HG02610 (cell line): Measurements from ENCODE around the gene SRPK2.

Experiments used
- ATAC-seq: cut with Tn5 transposase; IDR thresholded peaks from one replicate; pipeline ENCODE4 v1.9.1; 2021; ENCODE audit warnings: mild to moderate bottlenecking, moderate library complexity; ENCODE audit not compliant: unreplicated experiment

SRPK2 gene

DNA sequence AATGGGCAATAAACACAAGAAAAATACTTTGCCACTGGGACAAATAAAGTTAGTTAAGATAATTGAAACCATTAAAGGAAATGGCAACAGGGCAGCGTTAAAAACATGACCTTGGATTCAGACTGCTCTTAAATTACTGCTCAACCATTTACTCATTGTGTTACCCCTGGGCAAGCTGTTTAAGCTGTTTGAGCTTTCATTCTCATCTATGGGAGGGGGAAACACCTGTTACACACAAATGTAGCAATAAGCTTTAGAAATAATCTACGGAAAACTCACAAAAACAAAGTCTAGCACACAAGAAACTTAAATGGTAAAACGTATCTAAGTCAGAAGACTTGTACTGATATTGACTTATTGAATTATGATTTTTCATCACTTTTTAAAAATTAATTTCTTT is 237.6 kb downstream of the SRPK2 start:
- no peak for ATAC-seq

GRCh38 chr7:105149827-105150226 is 238.9 kb downstream of the SRPK2 start:
- no peak for ATAC-seq

DNA sequence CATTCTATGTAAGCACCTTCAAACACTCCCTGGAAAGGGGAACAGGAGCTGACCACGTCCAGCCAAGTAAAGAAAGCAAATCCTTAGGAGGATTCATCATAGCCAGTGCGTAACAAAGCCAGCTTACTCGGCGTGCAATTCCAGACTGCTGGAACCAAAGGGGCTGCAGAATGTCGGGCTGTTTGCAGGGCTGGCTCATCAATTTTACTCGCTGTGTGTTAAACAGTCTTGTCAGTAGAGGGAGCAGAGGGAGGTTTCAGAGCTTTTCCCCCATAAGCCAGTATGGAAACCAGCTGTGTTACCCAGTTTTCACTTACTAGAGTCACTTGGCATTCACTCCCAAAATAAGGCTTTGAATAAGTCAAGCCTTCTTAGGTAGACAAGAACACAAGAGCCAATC is 247.7 kb downstream of the SRPK2 start:
- ATAC-seq, result no peak

- ATAC-seq, result no peak
Observed at GRCh38 chr7:105139381-105139780, 249.3 kb downstream of the SRPK2 start.

GRCh38 chr7:105137898-105138297 is 250.8 kb downstream of the SRPK2 start:
- ATAC-seq, result no peak

DNA sequence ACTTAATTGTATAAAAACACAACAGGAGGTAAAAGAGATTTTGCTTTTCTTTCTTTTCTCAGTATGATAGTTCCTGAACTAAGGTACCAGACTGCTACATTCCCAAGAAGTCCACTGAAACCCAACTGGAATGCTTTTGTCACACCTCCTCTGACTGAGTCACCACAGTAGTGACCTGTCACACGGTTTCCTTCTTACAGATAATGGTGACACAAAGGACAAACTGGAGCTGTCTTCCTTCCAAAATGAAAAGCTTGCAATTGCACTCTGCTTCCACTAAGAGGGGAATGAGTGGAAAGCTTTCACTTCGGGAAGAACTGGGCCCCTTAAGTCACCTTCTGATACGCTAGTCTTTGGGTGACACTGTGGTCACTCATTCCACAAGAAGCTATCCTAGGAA is 252.5 kb downstream of the SRPK2 start:
- no peak for ATAC-seq

DNA sequence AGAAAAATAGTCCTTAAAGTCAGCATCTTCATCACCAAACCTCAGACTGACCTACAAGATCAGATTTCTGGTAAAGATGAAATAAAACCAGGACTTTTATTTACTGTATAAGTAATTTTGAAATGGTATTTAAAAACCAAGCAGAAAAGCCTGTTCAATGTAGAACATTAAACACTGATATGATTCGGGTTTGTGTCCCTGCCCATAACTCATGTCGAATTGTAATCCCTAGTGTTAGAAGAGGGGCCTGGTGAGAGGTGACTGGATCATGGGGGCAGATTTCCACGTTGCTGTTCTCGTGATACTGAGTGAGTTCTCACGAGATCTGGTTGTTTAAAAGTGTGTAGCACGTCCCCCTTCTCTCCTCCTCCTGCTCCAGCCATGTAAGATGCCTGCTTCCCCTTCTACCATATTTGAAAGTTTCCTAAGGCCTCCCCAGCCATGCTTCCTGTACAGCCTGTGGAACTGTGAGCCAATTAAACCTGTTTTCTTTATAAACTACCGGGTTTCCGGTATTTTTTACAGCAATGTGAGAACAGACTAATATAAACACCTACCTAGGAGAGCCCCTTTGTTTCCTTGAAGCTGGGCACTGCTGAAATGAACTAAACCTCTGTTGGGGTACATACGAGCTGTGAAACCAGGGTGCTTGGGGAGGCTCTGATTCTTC is 254.6 kb downstream of the SRPK2 start:
- ATAC-seq, result no peak

GRCh38 chr7:105133358-105133757 is 255.4 kb downstream of the SRPK2 start:
- no peak for ATAC-seq

DNA sequence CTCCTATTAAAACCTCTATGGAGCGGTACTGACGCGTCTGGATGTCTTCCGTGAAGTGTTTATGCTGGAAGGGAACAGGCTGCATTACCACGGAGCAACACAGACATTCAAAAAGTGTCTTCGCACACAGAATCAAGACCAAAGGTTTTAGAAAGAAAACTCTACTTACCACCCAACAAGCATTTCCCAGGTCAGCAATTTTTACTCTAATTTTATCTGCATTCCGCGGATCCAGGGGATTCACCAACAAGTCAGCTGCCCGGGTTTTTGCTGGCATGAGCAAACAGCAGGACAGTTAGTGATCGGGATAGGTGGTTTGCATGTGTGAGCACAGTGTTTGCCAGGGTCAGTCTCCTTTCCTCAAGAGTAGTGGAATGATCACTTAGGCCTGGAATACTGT is 255.9 kb downstream of the SRPK2 start:
- ATAC-seq, result no peak

DNA sequence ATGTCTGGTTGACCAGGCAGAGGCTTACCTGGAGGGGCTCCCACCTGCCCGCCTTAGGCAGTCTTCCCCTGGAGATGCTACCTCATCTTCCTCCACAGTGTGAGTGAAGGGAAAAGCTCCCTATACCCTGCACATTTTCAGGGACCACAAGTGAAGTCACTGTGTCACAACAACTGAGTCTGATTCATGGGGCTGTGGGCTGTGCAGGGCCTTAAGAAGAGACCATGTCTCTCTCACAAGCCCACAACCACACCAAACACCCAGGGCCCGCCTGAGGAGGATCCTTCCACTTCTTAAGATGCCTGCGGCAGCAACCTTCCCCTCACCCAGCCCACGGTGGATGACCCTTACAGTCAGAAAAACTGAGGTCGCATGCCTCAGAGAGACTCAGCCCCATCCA is 256.4 kb downstream of the SRPK2 start:
- no peak for ATAC-seq

- no peak for ATAC-seq
Observed at GRCh38 chr7:105131890-105132289, 256.8 kb downstream of the SRPK2 start.

- ATAC-seq, result peak; percentile 86
Observed at GRCh38 chr7:105131033-105131656, 257.6 kb downstream of the SRPK2 start.

- no peak for ATAC-seq
Observed at GRCh38 chr7:105130580-105130979, 258.1 kb downstream of the SRPK2 start.

DNA sequence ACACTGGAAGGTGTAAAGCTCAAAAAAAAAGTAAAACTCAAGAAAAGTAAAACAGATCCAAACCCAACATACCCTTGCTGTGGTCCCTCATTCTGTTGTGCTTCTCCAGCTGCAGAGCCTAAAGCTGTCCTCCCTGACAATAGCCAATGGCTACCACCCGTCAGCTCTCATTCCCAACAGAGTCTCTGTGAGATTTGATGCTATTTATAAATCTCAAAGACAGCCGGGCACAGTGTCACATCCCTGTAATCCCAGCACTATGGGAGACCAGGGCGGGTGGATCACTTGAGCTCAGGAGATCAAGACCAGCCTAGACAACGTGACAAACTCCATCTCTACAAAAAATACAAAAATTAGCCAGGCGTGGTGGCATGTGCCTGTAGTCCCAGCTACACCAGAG is 258.7 kb downstream of the SRPK2 start:
- ATAC-seq, result no peak

- no peak for ATAC-seq
Observed at GRCh38 chr7:105127179-105127578, 261.5 kb downstream of the SRPK2 start.

- no peak for ATAC-seq
Observed at GRCh38 chr7:105126436-105126975, 262.2 kb downstream of the SRPK2 start.

- ATAC-seq, result no peak
Observed at GRCh38 chr7:105125745-105126144, 263.0 kb downstream of the SRPK2 start.

- no peak for ATAC-seq
Observed at GRCh38 chr7:105122619-105123018, 266.1 kb downstream of the SRPK2 start.

GRCh38 chr7:105118612-105119600 is 269.8 kb downstream of the SRPK2 start:
- ATAC-seq, result peak; percentile 57

DNA sequence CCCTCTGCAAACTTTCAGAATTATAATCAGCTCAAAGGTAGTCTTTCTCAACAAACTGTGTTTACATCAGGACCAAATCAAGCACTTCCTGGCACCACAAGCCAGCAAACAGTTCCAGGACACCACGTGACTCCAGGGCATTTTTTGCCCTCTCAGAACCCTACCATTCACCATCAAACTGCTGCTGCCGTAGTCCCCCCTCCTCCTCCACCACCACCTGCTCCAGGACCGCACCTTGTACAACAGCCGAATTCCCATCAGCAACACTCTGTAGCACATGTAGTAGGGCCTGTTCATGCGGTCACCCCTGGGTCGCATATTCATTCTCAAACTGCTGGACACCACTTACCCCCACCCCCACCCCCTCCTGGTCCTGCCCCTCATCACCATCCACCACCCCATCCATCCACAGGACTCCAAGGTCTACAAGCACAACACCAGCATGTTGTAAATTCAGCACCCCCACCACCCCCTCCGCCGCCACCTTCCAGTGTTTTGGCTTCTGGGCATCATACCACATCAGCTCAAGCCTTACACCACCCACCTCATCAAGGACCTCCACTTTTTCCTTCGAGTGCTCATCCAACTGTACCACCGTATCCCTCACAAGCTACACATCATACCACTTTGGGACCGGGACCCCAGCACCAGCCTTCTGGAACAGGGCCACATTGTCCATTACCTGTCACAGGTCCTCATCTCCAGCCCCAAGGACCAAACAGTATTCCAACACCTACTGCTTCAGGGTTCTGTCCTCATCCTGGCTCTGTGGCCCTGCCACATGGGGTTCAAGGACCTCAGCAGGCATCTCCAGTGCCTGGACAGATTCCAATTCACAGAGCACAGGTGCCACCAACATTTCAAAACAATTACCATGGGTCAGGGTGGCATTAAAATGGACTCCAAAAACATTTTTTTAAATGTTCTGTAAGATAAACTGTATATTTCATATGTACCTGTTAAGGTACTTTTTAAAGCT is 276.0 kb downstream of the SRPK2 start:
- ATAC-seq, result no peak
